Measurements from ENCODE around the gene MFAP4.

MFAP4 gene

GRCh38 chr17:19399750-19400450, 12.9 kb upstream of the MFAP4 start:
- Histone ChIP-seq H3F3A (ENCODE audit: low read depth) (no peaks in the 10 kb centered on the region), H3K9me3 (ENCODE audit: insufficient read depth, low read depth, low read length) (no peaks in the 10 kb centered on the region), H3K9me2 (replicated peaks; ENCODE audit: low read depth, low read length) (no peaks in the 10 kb centered on the region), H3K9ac (ENCODE audit: low read depth, low read length, poor library complexity, severe bottlenecking) (no peak overlapping the region), H3K4me1 (ENCODE audit: insufficient read depth, low read length, poor library complexity, severe bottlenecking) (peaks cover 8% of the 10 kb centered on the region), H3K36me3 (ENCODE audit: insufficient read depth, low read length) (no peaks in the 10 kb centered on the region), H4K20me1 (ENCODE audit: insufficient read depth, low read length, poor library complexity, severe bottlenecking) (no peaks in the 10 kb centered on the region), H2AFZ (ENCODE audit: low read length) (no peak overlapping the region), H3K27me3 (ENCODE audit: insufficient read depth, low read length, poor library complexity, severe bottlenecking) (no peaks in the 10 kb centered on the region), H3K79me2 (ENCODE audit: insufficient read depth, low read length) (no peaks in the 10 kb centered on the region), H3K4me3 (ENCODE audit: low read length, poor library complexity, severe bottlenecking) (no peak overlapping the region), H3K4me2 (ENCODE audit: low read depth, low read length, poor library complexity, severe bottlenecking) (no peak overlapping the region)
- TF ChIP-seq EZH2phosphoT487 (IDR thresholded peaks at IDR 0.05; ENCODE audit: borderline replicate concordance) (no peak), CTCF (conservative IDR thresholded peaks at IDR 0.05; ENCODE audit: low read length) (no peak)

- no peak overlapping the region for H3K4me2 ChIP-seq (ENCODE audit: low read depth, low read length, poor library complexity, severe bottlenecking)
- no peaks in the 10 kb centered on the region for H3K27me3 ChIP-seq (ENCODE audit: insufficient read depth, low read length, poor library complexity, severe bottlenecking)
- no peak for TF ChIP-seq CTCF (conservative IDR thresholded peaks at IDR 0.05; ENCODE audit: low read length)
- no peaks in the 10 kb centered on the region for H3K79me2 ChIP-seq (ENCODE audit: insufficient read depth, low read length)
- H3K9ac ChIP-seq (ENCODE audit: low read depth, low read length, poor library complexity, severe bottlenecking), result no peak overlapping the region
- no peaks in the 10 kb centered on the region for H3K36me3 ChIP-seq (ENCODE audit: insufficient read depth, low read length)
- H3K9me3 ChIP-seq (ENCODE audit: insufficient read depth, low read depth, low read length), result no peaks in the 10 kb centered on the region
- peaks cover 8% of the 10 kb centered on the region for H3K4me1 ChIP-seq (ENCODE audit: insufficient read depth, low read length, poor library complexity, severe bottlenecking)
- no peak overlapping the region for H3K4me3 ChIP-seq (ENCODE audit: low read length, poor library complexity, severe bottlenecking)
- no peaks in the 10 kb centered on the region for H3F3A ChIP-seq (ENCODE audit: low read depth)
- no peak overlapping the region for H2AFZ ChIP-seq (ENCODE audit: low read length)
- H3K9me2 ChIP-seq (replicated peaks; ENCODE audit: low read depth, low read length), result no peaks in the 10 kb centered on the region
- no peaks in the 10 kb centered on the region for H4K20me1 ChIP-seq (ENCODE audit: insufficient read depth, low read length, poor library complexity, severe bottlenecking)
These were observed 11.6 kb upstream of the MFAP4 start for GRCh38 chr17:19398301-19399181.

- Histone ChIP-seq H3F3A (ENCODE audit: low read depth) (no peaks in the 10 kb centered on the region), H3K4me3 (ENCODE audit: low read length, poor library complexity, severe bottlenecking) (no peak overlapping the region), H3K9ac (ENCODE audit: low read depth, low read length, poor library complexity, severe bottlenecking) (no peak overlapping the region), H3K79me2 (ENCODE audit: insufficient read depth, low read length) (no peaks in the 10 kb centered on the region), H3K4me2 (ENCODE audit: low read depth, low read length, poor library complexity, severe bottlenecking) (no peak overlapping the region), H4K20me1 (ENCODE audit: insufficient read depth, low read length, poor library complexity, severe bottlenecking) (no peaks in the 10 kb centered on the region), H3K9me3 (ENCODE audit: insufficient read depth, low read depth, low read length) (no peaks in the 10 kb centered on the region), H3K27me3 (ENCODE audit: insufficient read depth, low read length, poor library complexity, severe bottlenecking) (no peaks in the 10 kb centered on the region), H3K36me3 (ENCODE audit: insufficient read depth, low read length) (no peaks in the 10 kb centered on the region), H2AFZ (ENCODE audit: low read length) (no peak overlapping the region), H3K9me2 (replicated peaks; ENCODE audit: low read depth, low read length) (no peaks in the 10 kb centered on the region), H3K4me1 (ENCODE audit: insufficient read depth, low read length, poor library complexity, severe bottlenecking) (peaks cover 8% of the 10 kb centered on the region)
- TF ChIP-seq CTCF (conservative IDR thresholded peaks at IDR 0.05; ENCODE audit: low read length), result no peak
- no peak for TF ChIP-seq EZH2phosphoT487 (IDR thresholded peaks at IDR 0.05; ENCODE audit: borderline replicate concordance)
These were observed 10.6 kb upstream of the MFAP4 start for GRCh38 chr17:19397556-19398041.

All from Loucy (cell line).